ENCODE measurements around the gene TMEM106B. TPM values are rescaled to one million over a fixed set of nuclear protein-coding genes. Genes with fewer than 3 reads are reported as not detected.
"Not testable (repeated sequence)": the region's sequence is repeated elsewhere in the genome, so short reads cannot be mapped to it uniquely, and the experiment has no call there.

The TMEM106B gene
- total RNA-seq (2021) (34.5 and 37.1 TPM in 2 replicates), Bru-seq, nascent RNA (percentile 85 among the genes with signal in this experiment), BruChase-seq, experiment 1, labeled RNA remaining after a 2-hour chase (percentile 87 among the genes with signal in this experiment), BruChase-seq, experiment 2, labeled RNA remaining after a 6-hour chase (percentile 93 among the genes with signal in this experiment)
- long read RNA-seq, transcript TMEM106B-202 (8 exons, 2,126 nt): major isoform, 40 of 60 reads
- long read RNA-seq, partial matches to known transcripts: 3 of 60 reads
- long read RNA-seq, other reads (novel, unspliced or antisense): 17 of 60 reads

- peak within 1 kb of the TSS; percentile 78 for H3K4me3 ChIP-seq (ENCODE audit: low read depth, low read length, poor library complexity, severe bottlenecking)
- H3K36me3 ChIP-seq (ENCODE audit: insufficient read depth, low read length, poor library complexity, severe bottlenecking): no peaks in the 10 kb centered on the region
- peak within 1 kb of the TSS; percentile 88 for H3K27ac ChIP-seq (ENCODE audit: low read depth, low read length, poor library complexity, severe bottlenecking)
- TF ChIP-seq, protein P1, sequence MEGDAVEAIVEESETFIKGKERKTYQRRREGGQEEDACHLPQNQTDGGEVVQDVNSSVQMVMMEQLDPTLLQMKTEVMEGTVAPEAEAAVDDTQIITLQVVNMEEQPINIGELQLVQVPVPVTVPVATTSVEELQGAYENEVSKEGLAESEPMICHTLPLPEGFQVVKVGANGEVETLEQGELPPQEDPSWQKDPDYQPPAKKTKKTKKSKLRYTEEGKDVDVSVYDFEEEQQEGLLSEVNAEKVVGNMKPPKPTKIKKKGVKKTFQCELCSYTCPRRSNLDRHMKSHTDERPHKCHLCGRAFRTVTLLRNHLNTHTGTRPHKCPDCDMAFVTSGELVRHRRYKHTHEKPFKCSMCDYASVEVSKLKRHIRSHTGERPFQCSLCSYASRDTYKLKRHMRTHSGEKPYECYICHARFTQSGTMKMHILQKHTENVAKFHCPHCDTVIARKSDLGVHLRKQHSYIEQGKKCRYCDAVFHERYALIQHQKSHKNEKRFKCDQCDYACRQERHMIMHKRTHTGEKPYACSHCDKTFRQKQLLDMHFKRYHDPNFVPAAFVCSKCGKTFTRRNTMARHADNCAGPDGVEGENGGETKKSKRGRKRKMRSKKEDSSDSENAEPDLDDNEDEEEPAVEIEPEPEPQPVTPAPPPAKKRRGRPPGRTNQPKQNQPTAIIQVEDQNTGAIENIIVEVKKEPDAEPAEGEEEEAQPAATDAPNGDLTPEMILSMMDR (conservative IDR thresholded peaks at IDR 0.05; ENCODE audit: low read depth, low read length): 0 out of 2 replicates have a peak, but pooled peaks have one; percentile 17
- no peak for TF ChIP-seq EZH2 (IDR thresholded peaks at IDR 0.05; ENCODE audit: borderline replicate concordance, low read depth, low read length, poor library complexity, severe bottlenecking)
- H3K4me1 ChIP-seq (ENCODE audit: insufficient read depth, low read length, poor library complexity, severe bottlenecking): peaks cover 10% of the 10 kb centered on the region
- intact Hi-C loops (cut with micrococcal nuclease; ENCODE audit: unreplicated experiment): no loop called here
- H3K27me3 ChIP-seq (replicated peaks; ENCODE audit: insufficient read depth, low read depth, low read length, poor library complexity): no peaks in the 10 kb centered on the region
- ChIA-PET POLR2A (ENCODE audit: low non-redundant PET) (no interaction called here), CTCF (no interaction called here)
- peak; percentile 96 for DNase-seq (ENCODE audit: low spot score)
- no TSS peak for BruUV-seq (replicated peaks)
- H3K9me3 ChIP-seq (ENCODE audit: low read depth, low read length, poor library complexity, severe bottlenecking): no peaks in the 10 kb centered on the region
These were observed at the start of gene TMEM106B for GRCh38 chr7:12211054-12211710. TSS of gene TMEM106B (plus strand) at chr7:12211294. CDS start at chr7:12214811, 3,517 bp downstream.

GRCh38 chr7:12162415-12163113, 48.5 kb upstream of the TMEM106B start:
- H3K27ac ChIP-seq (ENCODE audit: low read depth, low read length, poor library complexity, severe bottlenecking): no peak overlapping the region
- no peaks in the 10 kb centered on the region for H3K27me3 ChIP-seq (replicated peaks; ENCODE audit: insufficient read depth, low read depth, low read length, poor library complexity)
- no peaks in the 10 kb centered on the region for H3K9me3 ChIP-seq (ENCODE audit: low read depth, low read length, poor library complexity, severe bottlenecking)
- POLR2A ChIA-PET (ENCODE audit: low non-redundant PET): no interaction called here
- intact Hi-C loops (cut with micrococcal nuclease; ENCODE audit: unreplicated experiment): no loop called here
- H3K4me3 ChIP-seq (ENCODE audit: low read depth, low read length, poor library complexity, severe bottlenecking): no peak overlapping the region
- CTCF ChIA-PET: no interaction called here
- H3K36me3 ChIP-seq (ENCODE audit: insufficient read depth, low read length, poor library complexity, severe bottlenecking): no peaks in the 10 kb centered on the region
- H3K4me1 ChIP-seq (ENCODE audit: insufficient read depth, low read length, poor library complexity, severe bottlenecking): peaks cover 6% of the 10 kb centered on the region
- TF ChIP-seq, protein P1 (conservative IDR thresholded peaks at IDR 0.05; ENCODE audit: low read depth, low read length): no peak
- TF ChIP-seq EZH2 (IDR thresholded peaks at IDR 0.05; ENCODE audit: borderline replicate concordance, low read depth, low read length, poor library complexity, severe bottlenecking): no peak
- DNase-seq (ENCODE audit: low spot score): no peak
- BruUV-seq (replicated peaks): no TSS peak

- DNase-seq (ENCODE audit: low spot score); H3K36me3 ChIP-seq (ENCODE audit: insufficient read depth, low read length, poor library complexity, severe bottlenecking); H3K4me3 ChIP-seq (ENCODE audit: low read depth, low read length, poor library complexity, severe bottlenecking); H3K27me3 ChIP-seq (replicated peaks; ENCODE audit: insufficient read depth, low read depth, low read length, poor library complexity); POLR2A ChIA-PET (ENCODE audit: low non-redundant PET); H3K9me3 ChIP-seq (ENCODE audit: low read depth, low read length, poor library complexity, severe bottlenecking); H3K4me1 ChIP-seq (ENCODE audit: insufficient read depth, low read length, poor library complexity, severe bottlenecking); H3K27ac ChIP-seq (ENCODE audit: low read depth, low read length, poor library complexity, severe bottlenecking); CTCF ChIA-PET; BruUV-seq (replicated peaks); intact Hi-C loops (cut with micrococcal nuclease; ENCODE audit: unreplicated experiment): not testable (repeated sequence)
These were observed 43.0 kb upstream of the TMEM106B start for GRCh38 chr7:12168065-12168464.

GRCh38 chr7:12169981-12170820, 40.9 kb upstream of the TMEM106B start:
- H3K4me1 ChIP-seq (ENCODE audit: insufficient read depth, low read length, poor library complexity, severe bottlenecking); H3K4me3 ChIP-seq (ENCODE audit: low read depth, low read length, poor library complexity, severe bottlenecking); H3K36me3 ChIP-seq (ENCODE audit: insufficient read depth, low read length, poor library complexity, severe bottlenecking); BruUV-seq (replicated peaks); H3K27ac ChIP-seq (ENCODE audit: low read depth, low read length, poor library complexity, severe bottlenecking); DNase-seq (ENCODE audit: low spot score); CTCF ChIA-PET; H3K9me3 ChIP-seq (ENCODE audit: low read depth, low read length, poor library complexity, severe bottlenecking); intact Hi-C loops (cut with micrococcal nuclease; ENCODE audit: unreplicated experiment); POLR2A ChIA-PET (ENCODE audit: low non-redundant PET); H3K27me3 ChIP-seq (replicated peaks; ENCODE audit: insufficient read depth, low read depth, low read length, poor library complexity): not testable (repeated sequence)

Measured in A673 (cell line).